Measurements from ENCODE around the gene PRDM15. TPM values are rescaled to one million over a fixed set of nuclear protein-coding genes. Genes with fewer than 3 reads are reported as not detected.
A peak's percentile ranks its signal among the peaks of the same experiment; 100 is the strongest.

Gene PRDM15, protein sequence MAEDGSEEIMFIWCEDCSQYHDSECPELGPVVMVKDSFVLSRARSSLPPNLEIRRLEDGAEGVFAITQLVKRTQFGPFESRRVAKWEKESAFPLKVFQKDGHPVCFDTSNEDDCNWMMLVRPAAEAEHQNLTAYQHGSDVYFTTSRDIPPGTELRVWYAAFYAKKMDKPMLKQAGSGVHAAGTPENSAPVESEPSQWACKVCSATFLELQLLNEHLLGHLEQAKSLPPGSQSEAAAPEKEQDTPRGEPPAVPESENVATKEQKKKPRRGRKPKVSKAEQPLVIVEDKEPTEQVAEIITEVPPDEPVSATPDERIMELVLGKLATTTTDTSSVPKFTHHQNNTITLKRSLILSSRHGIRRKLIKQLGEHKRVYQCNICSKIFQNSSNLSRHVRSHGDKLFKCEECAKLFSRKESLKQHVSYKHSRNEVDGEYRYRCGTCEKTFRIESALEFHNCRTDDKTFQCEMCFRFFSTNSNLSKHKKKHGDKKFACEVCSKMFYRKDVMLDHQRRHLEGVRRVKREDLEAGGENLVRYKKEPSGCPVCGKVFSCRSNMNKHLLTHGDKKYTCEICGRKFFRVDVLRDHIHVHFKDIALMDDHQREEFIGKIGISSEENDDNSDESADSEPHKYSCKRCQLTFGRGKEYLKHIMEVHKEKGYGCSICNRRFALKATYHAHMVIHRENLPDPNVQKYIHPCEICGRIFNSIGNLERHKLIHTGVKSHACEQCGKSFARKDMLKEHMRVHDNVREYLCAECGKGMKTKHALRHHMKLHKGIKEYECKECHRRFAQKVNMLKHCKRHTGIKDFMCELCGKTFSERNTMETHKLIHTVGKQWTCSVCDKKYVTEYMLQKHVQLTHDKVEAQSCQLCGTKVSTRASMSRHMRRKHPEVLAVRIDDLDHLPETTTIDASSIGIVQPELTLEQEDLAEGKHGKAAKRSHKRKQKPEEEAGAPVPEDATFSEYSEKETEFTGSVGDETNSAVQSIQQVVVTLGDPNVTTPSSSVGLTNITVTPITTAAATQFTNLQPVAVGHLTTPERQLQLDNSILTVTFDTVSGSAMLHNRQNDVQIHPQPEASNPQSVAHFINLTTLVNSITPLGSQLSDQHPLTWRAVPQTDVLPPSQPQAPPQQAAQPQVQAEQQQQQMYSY
- total RNA-seq, result 1 to 10 TPM; 2.9 to 9.9 (median 4.7) TPM

DNA sequence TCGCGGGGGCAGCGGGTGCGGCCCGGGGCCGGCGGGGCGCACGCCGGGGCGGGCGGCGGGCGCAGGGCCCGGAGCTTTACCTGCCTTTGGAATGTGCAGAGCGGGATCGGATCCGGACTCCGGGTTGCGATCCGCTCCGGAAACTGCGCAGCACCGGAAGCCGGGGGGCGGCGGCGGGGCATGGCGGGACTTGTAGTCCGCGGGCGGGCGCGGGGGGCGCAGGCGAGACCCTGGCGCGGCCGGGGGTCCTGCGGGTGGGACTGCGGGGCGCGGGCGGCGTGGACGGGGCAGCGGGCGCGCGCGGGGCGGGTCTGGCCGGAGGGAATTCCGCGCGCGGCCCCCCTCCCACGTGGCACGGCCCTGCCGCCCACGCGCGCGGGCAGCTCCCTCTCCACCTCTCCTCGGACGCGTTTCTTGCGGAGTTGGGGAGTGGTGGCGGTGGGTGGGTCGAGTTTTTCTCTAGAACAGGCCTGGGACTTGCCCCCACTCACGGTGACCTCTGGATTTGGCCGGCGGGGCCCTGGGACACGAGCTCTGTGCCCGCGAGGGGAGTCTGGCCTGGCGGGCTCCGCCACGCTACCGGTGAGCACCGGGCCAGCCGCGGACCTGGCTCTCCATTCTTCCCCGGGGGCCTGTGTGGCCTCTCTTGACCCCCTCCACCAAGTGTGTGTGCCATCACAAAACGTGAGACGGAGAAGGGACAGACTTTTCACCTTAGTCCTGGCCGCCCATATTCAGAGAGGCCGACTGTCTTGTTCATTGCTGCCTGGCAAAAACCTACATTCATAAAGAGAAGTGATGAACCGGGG lies at the start of gene PRDM15:
TSS of gene PRDM15 (minus strand) at position 155 of the 809 bp plus-strand sequence. CDS start 18,981 bp downstream, outside the sequence.
- in situ Hi-C loops (cut with MboI; ENCODE audit: low pct_unique_long_range_greater_than_20kb in 2 of 9, low sequenced_read_pairs in 9 of 9, unreplicated experiment in 9 of 9), result no loop called here
- 0 to 71% (median 5%) methylated on average over 1 to 5 of the region's 89 CpGs; no CpG with 5 or more reads in 2 of the 10 experiments for WGBS, 10 experiments
- peak; percentile 82 to 89 (median 85) for ATAC-seq (replicated peaks in 6 of 8)

GRCh38 chr21:41928621-41929220 lies 49.6 kb upstream of the PRDM15 start:
- Histone ChIP-seq H3K27ac (no peak overlapping the region), H3K4me1 (replicated peaks in 1 of 2) (peaks cover 0 to 7% of the 10 kb centered on the region in 2 donors), H3K4me3 (no peak overlapping the region)
- ATAC-seq (replicated peaks in 6 of 8), result no peak
- WGBS, 10 experiments, result 88 to 100% (median 97%) methylated on average over 3 to 8 of the region's 10 CpGs; no CpG with 5 or more reads in 1 of the 10 experiments
- in situ Hi-C loops (cut with MboI; ENCODE audit: low pct_unique_long_range_greater_than_20kb in 2 of 9, low sequenced_read_pairs in 9 of 9, unreplicated experiment in 9 of 9), result loop anchor here in 1 of 9 experiments (25.0 kb wide), 1 partner anchor 184 kb away; no protein-coding TSS in a partner anchor

More for the DNA sequence above, at the start of gene PRDM15:
- Histone ChIP-seq H3K27ac (peak within 1 kb of the TSS; percentile 98), H3K4me3 (peak within 1 kb of the TSS; percentile 54 to 96 (median 75)), H3K4me1 (replicated peaks in 1 of 2) (peaks cover 5 to 8% of the 10 kb centered on the region in 2 donors)

- Histone ChIP-seq H3K4me1 (replicated peaks in 1 of 2) (peaks cover 0 to 7% of the 10 kb centered on the region in 2 donors), H3K4me3 (no peak overlapping the region), H3K27ac (no peak overlapping the region)
- in situ Hi-C loops (cut with MboI; ENCODE audit: low pct_unique_long_range_greater_than_20kb in 2 of 9, low sequenced_read_pairs in 9 of 9, unreplicated experiment in 9 of 9), result loop anchor here in 1 of 9 experiments (25.0 kb wide), 1 partner anchor 184 kb away; no protein-coding TSS in a partner anchor
- no peak for ATAC-seq (replicated peaks in 6 of 8)
- 40 to 100% (median 89%) methylated on average over 2 to 12 of the region's 17 CpGs; no CpG with 5 or more reads in 3 of the 10 experiments for WGBS, 10 experiments
Measured at GRCh38 chr21:41927727-41928409, 48.7 kb upstream of the PRDM15 start.

GRCh38 chr21:41926807-41927171 lies 47.6 kb upstream of the PRDM15 start:
- in situ Hi-C loops (cut with MboI; ENCODE audit: low pct_unique_long_range_greater_than_20kb in 2 of 9, low sequenced_read_pairs in 9 of 9, unreplicated experiment in 9 of 9), result loop anchor here in 1 of 9 experiments (25.0 kb wide), 1 partner anchor 186 kb away; no protein-coding TSS in a partner anchor
- peak in 2 of 8 experiments; percentile 20 to 36 for ATAC-seq (replicated peaks in 6 of 8)

DNA sequence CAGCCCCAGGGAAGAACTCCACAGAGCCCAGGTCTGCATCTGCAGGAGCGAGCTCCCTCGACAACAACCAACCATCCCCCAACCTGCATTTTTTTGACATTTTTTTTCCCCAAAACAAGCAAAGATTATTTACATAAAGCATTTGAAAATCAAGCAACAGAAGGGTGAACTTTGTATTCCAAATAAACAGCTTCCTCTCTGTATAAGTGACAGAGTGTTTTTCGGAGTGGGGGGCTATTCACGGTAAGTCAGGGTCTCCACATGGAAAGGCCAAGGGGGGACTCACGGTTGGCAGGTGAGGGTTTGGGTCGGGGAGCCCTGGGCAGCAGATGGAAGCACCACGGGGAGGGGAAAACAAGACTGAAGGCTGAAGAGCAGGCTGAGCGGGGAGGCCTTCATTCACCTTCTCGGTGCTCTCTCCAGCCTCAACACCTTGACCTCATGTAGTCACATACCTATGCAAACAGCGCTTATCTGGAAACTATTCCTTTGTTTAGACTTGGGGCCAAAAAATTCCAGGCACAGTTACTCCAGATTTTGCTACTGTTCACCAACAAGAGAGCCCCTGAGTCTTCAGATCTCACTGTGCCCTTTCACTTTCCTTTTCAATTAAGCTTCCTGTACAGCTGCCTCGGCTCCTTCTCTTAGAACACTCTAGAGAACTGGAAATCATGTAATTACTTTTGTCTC lies 47.1 kb upstream of the PRDM15 start:
- H3K4me3 ChIP-seq, result no peak overlapping the region
- ATAC-seq (replicated peaks in 6 of 8), result peak in 4 of 8 experiments; percentile 48 to 89 (median 80)
- H3K27ac ChIP-seq, result no peak overlapping the region
- H3K4me1 ChIP-seq (replicated peaks in 1 of 2), result peaks cover 0 to 7% of the 10 kb centered on the region in 2 donors
- in situ Hi-C loops (cut with MboI; ENCODE audit: low pct_unique_long_range_greater_than_20kb in 2 of 9, low sequenced_read_pairs in 9 of 9, unreplicated experiment in 9 of 9), result loop anchor here in 1 of 9 experiments (25.0 kb wide), 1 partner anchor 186 kb away; no protein-coding TSS in a partner anchor
- 35 to 78% (median 65%) methylated on average over 2 to 9 of the region's 11 CpGs; no CpG with 5 or more reads in 1 of the 10 experiments for WGBS, 10 experiments

More at GRCh38 chr21:41926807-41927171, 47.6 kb upstream of the PRDM15 start:
- WGBS, 10 experiments, result 0 to 100% (median 69%) methylated on average over 1 to 3 of the region's 3 CpGs; no CpG with 5 or more reads in 1 of the 10 experiments
- Histone ChIP-seq H3K4me3 (no peak overlapping the region), H3K4me1 (replicated peaks in 1 of 2) (peaks cover 0 to 7% of the 10 kb centered on the region in 2 donors), H3K27ac (no peak overlapping the region)

- 13 to 100% (median 72%) methylated on average over 1 to 4 of the region's 4 CpGs; no CpG with 5 or more reads in 3 of the 10 experiments for WGBS, 10 experiments
- in situ Hi-C loops (cut with MboI; ENCODE audit: low pct_unique_long_range_greater_than_20kb in 2 of 9, low sequenced_read_pairs in 9 of 9, unreplicated experiment in 9 of 9), result loop anchor here in 1 of 9 experiments (25.0 kb wide), 1 partner anchor 187 kb away; no protein-coding TSS in a partner anchor
- Histone ChIP-seq H3K27ac (no peak overlapping the region), H3K4me3 (no peak overlapping the region), H3K4me1 (replicated peaks in 1 of 2) (peaks cover 0 to 11% of the 10 kb centered on the region in 2 donors)
- ATAC-seq (replicated peaks in 6 of 8), result no peak
Measured at GRCh38 chr21:41925767-41926116, 46.6 kb upstream of the PRDM15 start.

DNA sequence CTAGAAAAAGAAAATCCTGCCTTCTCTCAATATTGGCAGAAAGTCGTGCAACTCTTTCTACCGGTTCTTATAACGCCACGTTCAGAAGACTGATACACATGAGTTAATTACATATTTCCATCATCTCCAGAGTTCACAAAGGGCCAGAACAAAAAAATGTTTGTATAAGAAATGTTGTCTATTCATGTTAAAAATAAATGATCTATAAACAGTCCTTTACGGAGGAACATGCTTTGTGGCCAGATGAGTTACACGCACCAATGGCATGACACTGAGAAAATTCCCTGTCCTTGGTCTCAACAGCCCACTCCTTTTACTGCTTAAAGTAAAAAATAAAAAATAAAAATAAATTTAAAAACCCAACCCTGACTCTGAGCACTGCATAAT lies 45.2 kb upstream of the PRDM15 start:
- in situ Hi-C loops (cut with MboI; ENCODE audit: low pct_unique_long_range_greater_than_20kb in 2 of 9, low sequenced_read_pairs in 9 of 9, unreplicated experiment in 9 of 9), result loop anchor here in 1 of 9 experiments (25.0 kb wide), 1 partner anchor 112 kb away; no protein-coding TSS in a partner anchor
- 60 to 100% (median 90%) methylated on average over 2 to 6 of the region's 6 CpGs for WGBS, 10 experiments
- H3K4me3 ChIP-seq, result no peak overlapping the region
- no peak for ATAC-seq (replicated peaks in 6 of 8)
- H3K27ac ChIP-seq, result no peak overlapping the region
- H3K4me1 ChIP-seq (replicated peaks in 1 of 2), result peaks cover 3 to 19% of the 10 kb centered on the region in 2 donors

DNA sequence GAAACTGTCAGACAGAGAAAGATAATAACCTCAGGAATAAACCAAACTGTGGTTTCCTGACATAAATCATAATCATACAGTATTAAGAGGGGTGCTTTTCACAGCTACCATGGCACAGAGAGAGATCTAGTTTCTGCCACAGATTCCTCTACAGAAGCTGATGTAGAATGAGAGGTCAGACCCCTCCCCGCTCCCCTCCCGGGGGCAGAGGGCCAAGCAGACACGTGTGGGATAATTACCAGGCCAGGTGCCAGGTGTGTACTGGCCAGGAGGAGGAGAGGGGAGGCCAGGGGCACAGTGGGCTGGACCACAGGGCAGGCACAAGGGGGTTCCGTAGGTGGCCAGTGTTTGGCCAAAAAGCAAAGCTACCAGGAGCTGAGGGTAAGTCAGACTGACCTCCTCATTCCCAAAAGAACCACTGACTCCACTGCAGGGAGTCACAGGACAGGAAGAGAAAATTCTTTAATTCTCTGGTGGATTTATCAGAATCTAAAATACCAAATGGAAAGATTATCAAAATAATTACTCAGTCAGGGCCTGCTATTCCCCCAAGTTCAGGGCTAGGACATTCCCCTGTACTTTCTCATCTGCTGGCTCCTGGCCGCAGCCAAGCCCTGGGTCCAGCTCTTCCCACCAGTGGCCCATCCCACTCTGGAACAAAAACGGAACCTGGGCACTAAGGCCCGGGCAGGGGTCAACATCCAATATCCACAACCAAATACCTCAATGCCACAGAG lies 44.7 kb upstream of the PRDM15 start:
- no peak overlapping the region for H3K27ac ChIP-seq
- WGBS, 10 experiments, result 40 to 100% (median 94%) methylated on average over 1 to 5 of the region's 7 CpGs; no CpG with 5 or more reads in 3 of the 10 experiments
- no peak overlapping the region for H3K4me3 ChIP-seq
- in situ Hi-C loops (cut with MboI; ENCODE audit: low pct_unique_long_range_greater_than_20kb in 2 of 9, low sequenced_read_pairs in 9 of 9, unreplicated experiment in 9 of 9), result loop anchor here in 1 of 9 experiments (25.0 kb wide), 1 partner anchor 111 kb away; no protein-coding TSS in a partner anchor
- peaks cover 3 to 19% of the 10 kb centered on the region in 2 donors for H3K4me1 ChIP-seq (replicated peaks in 1 of 2)
- ATAC-seq (replicated peaks in 6 of 8), result no peak

- peaks cover 3 to 19% of the 10 kb centered on the region in 2 donors for H3K4me1 ChIP-seq (replicated peaks in 1 of 2)
- no peak for ATAC-seq (replicated peaks in 6 of 8)
Measured at GRCh38 chr21:41923186-41923585, 44.0 kb upstream of the PRDM15 start.

GRCh38 chr21:41921021-41921420 lies 41.9 kb upstream of the PRDM15 start:
- Histone ChIP-seq H3K4me3 (no peak overlapping the region), H3K27ac (no peak overlapping the region), H3K4me1 (replicated peaks in 1 of 2) (peaks cover 3 to 15% of the 10 kb centered on the region in 2 donors)
- WGBS, 10 experiments, result 67 to 100% (median 88%) methylated on average over 2 to 7 of the region's 7 CpGs; no CpG with 5 or more reads in 4 of the 10 experiments
- in situ Hi-C loops (cut with MboI; ENCODE audit: low pct_unique_long_range_greater_than_20kb in 2 of 9, low sequenced_read_pairs in 9 of 9, unreplicated experiment in 9 of 9), result loop anchor here in 1 of 9 experiments (25.0 kb wide), 1 partner anchor 109 kb away; no protein-coding TSS in a partner anchor
- no peak for ATAC-seq (replicated peaks in 6 of 8)

More at GRCh38 chr21:41923186-41923585, 44.0 kb upstream of the PRDM15 start:
- Histone ChIP-seq H3K27ac (no peak overlapping the region), H3K4me3 (no peak overlapping the region)
- WGBS, 10 experiments, result 35 to 100% (median 92%) methylated on average over 2 to 8 of the region's 8 CpGs; no CpG with 5 or more reads in 2 of the 10 experiments
- in situ Hi-C loops (cut with MboI; ENCODE audit: low pct_unique_long_range_greater_than_20kb in 2 of 9, low sequenced_read_pairs in 9 of 9, unreplicated experiment in 9 of 9), result loop anchor here in 1 of 9 experiments (25.0 kb wide), 1 partner anchor 111 kb away; no protein-coding TSS in a partner anchor

Measured in motor neuron (in vitro differentiated cells).